SH-SY5Y (cell line): ENCODE measurements around the gene GTSE1.

Experiments
- GATA2 ChIP-seq: IDR thresholded peaks from 2 replicates; pipeline ENCODE4 v1.6.1; 2011; ENCODE audit warnings: mild to moderate bottlenecking, low read depth, low read length
- GATA3 ChIP-seq: IDR thresholded peaks from 2 replicates; pipeline ENCODE4 v1.6.1; 2011; ENCODE audit warnings: low read depth, mild to moderate bottlenecking, low read length, moderate library complexity

DNA sequence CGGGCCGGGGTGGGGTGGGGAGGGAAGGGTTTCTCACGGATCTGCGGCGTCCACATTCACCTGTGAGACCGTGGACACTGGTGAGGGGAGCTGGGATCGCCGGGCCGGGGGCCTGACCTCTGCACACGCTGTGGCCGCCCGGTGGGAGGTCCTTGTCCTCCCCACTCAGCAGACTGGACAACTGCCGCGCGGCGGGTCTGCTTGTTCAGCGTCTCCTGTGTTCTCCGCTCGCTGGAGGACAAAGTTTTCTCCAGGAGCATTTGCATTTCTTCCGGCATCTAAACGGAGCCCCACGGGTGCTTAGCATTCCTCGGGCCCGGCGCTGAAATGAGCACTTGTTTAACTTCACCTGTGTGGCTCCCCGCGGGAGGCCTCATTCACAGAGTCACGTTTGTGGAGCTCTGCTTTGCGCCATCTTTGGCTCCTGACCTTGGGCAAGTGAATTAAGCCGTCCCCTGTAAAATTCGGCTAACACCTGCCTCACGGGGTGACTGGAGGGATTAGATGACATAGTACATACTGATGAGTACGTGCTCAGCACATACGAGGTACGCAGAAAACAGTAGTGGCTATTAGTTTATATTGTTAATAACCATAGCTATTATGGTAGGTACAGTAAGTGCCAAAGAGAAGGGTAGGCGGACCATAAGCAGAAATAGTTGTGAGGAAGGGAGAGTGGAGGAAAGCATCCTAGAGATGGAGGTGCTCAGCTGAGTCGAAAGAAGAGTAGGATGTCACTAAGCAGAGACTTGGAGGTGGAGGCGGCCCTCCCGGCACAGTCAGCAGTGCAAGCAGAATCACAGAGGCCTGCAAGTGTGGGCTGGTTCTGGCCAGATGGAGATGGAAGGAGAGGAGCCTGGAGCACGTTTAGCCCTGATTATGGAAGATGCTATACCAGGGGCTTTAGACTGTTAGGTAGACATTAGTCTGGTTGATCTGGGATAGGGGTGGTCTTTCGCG is 39.7 kb downstream of the GTSE1 start:
- TF ChIP-seq GATA2 (no peak), GATA3 (no peak)
